HG02571 (cell line): ENCODE measurements around the gene GPR15LG.
"Not testable (repeated sequence)": the region's sequence is repeated elsewhere in the genome, so short reads cannot be mapped to it uniquely, and the experiment has no call there.

Experiments
- ATAC-seq: cut with Tn5 transposase; IDR thresholded peaks from one replicate; pipeline ENCODE4 v1.9.1; 2021; ENCODE audit warnings: mild to moderate bottlenecking, moderate library complexity; ENCODE audit not compliant: unreplicated experiment

GPR15LG gene

DNA sequence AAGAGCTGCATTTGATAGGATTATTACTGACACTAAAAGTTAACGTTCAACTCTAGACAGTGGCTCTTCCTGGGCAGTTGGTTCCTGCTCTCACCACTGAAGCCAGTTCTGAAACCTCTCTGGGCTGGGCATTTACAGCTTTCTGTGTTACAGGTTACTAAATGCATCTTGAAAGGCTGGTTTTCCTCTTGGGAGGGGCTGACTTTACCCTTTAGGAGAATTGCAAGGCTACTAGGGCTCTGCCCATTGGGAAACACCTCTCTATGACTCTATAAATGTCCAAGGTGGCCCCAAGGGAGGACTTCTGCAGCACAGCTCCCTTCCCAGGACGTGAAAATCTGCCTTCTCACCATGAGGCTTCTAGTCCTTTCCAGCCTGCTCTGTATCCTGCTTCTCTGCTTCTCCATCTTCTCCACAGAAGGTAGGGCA lies at the start of gene GPR15LG:
TSS of gene GPR15LG (plus strand) at position 301 of the 429 bp plus-strand sequence. CDS start at position 352, 51 bp downstream.
- ATAC-seq: no peak

DNA sequence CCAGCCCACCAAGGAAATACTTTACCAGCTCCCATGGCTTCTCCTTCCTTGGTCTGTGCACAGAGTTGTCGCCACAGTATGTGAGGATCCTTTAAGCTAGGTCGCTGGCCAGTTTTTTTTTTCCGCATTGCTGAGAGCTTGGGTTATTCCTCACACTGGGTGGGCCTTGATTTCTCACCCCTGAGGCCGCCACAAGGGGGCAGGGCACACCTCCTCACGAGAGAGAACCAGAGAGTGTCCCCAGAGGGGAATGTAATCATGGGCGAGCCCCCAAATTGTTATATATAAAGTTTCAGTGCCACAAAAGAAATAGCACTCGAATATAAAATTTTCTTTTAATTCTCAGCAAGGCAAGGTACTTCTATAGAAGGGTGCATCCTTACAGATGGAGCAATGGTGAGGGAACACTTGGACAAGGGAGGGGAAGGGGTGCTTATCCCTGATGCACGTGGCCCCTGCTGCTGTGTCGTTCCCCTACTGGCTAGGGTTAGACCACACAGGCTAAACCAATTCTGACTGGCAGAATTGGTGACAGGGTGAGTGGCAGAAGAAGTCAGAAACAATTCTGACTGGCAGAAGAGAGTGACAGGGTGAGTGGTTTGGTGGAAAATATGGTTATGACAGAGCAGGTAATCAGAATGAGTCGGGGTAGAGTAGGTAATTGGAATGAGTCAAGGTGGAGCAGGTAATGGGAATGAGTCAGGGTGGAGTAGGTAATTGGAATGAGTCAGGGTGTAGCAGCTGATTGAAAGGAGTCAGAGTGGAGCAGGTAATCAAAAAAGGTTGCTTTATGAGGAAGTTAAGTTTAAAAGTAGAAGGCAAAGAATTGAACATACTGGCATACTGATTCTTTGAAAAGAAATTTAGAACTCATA lies 47.5 kb upstream of the GPR15LG start:
- not testable (repeated sequence) for ATAC-seq

DNA sequence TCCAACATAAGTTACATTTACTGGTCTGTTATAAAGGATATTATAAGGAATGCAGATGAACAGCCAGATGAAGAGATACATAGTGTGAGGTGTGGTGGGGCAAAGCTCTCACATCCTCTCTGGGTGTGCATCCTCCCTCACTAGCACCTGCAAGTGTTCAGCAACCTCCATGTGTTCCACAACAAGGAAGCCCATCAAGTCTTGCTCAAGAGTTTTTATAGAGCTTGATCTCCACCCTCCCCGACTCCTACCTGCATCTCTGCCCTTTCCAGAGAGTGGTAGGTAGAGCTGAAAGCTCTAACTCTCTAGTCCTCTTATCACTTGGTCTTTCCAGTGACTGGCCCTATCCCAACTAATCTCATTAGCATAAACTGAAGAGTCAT lies 46.8 kb upstream of the GPR15LG start:
- ATAC-seq: no peak

DNA sequence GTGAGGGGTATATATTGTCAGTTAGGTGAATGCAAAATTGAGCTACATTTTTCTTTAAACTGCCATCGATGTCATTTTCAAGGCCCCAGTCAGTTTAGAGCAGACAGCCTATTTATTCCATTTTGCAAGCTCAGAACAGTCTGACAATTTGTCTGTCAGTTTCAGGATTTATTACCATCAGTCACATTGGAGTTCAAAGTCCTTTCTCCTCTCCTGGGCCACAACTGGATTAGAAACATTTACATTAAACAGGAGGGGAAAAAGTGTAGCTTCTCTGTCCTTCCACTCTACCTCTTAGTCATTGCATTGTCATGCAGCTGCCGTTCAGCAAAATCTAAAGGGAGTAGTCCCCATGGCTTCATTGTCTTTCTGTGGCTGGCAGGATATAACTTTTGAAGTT lies 37.8 kb upstream of the GPR15LG start:
- ATAC-seq: no peak

DNA sequence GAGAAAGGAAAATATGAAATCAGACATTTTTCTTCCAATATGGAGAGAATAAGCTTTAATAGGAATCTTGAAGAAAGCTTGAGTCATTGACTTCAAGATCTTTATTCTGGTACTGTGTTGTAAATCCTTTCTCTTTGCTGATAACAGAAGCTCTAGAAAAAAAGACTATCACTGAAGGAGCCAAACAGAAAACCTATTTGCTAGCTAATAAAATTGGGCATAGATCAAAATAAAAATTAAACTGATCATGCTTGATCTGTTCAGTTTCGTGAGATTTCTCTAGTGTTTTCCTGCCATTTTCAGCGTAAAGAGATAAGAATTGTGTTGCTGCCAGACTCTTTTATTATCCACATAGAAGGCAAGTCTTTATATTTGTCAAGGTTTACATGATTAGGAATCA lies 35.8 kb upstream of the GPR15LG start:
- ATAC-seq: no peak

DNA sequence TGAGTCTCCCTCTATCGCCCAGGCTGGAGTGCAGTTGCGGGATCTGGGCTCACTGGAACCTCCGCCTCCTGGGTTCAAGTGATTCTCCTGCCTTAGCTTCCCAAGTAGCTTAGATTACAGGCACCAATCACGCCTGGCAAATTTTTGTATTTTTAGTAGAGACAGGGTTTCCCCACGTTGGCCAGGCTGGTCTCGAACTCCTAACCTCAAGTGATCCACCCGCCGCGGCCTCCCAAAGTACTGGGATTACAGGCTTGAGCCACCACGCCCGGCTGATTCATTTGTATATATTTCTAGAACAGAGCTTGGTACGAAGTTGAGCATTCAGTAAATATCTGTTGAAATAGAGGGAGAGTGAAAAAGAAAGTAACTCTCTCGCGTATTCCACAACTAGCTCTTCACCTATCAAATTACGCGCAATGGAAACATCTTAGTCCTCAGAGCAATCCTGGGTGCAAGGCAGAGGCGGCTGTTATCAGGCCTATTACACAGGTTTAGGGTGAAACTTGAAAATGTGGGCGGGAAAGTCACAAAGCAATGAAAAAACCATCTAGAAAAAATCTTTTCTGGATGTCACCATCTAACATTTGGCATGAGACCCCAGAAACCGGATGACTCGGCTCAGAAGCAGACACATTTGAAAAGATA lies 35.0 kb upstream of the GPR15LG start:
- no peak for ATAC-seq

DNA sequence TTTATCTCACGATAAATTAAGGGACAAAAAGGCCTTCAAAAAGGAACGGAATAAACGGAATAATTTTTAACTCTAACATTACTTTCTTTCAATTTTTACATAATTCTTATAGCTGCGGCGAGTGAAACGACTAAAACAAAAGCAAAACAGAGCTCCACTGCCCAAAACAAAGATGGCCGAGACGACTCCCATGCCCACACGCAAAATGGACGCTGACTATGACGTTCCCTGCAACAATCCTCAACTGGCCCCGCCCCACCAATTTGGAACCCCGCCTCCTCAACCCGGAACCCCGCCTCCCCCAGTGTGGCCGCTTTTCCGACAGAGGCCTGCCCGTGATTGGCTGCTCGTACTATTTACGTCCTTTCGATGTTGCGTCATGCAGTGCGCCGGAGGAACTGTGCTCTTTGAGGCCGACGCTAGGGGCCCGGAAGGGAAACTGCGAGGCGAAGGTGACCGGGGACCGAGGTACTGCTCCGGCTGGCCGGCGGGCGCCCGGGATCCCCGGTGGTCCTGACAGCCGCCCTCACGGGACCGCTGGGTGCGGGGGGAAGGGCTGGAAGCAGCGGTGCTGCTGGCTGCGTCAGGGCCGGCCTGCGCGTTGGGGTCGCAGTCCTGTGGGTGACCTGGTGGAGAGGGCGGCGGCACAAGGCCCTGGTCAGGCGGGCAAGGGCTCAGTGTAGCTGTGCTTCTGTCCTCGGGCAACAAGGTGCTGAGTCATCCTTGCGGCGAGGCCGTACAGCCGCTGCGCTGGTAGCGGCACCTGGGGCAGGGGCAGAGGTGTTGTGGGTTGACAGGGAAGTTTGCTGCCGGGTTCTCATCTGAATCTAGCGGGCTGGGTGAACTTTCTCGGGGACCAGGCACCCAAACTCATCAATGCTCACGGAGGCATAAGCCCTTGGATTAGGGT lies 34.2 kb upstream of the GPR15LG start, which contains the start of gene GHITM:
TSS of gene GHITM (plus strand) at position 384 of the 910 bp plus-strand sequence. CDS start 1,992 bp downstream, outside the sequence.
- ATAC-seq: peak; percentile 99

DNA sequence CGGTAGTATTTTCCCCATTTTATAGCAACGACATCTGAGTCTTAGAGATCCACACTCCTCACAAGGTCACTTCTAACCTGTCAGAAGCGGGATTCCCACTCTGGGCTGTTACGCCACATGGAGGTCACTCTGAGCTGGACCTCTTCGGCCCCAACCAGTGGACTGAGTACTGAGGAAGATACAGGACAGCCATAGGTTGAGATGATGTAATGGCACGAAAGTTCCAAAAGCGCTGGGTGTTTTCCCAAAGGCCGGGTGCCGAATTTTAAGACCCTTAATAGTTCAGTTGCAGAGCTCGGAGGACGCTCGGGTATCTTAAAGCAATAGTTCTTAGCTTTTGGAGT lies 33.6 kb upstream of the GPR15LG start:
- no peak for ATAC-seq

DNA sequence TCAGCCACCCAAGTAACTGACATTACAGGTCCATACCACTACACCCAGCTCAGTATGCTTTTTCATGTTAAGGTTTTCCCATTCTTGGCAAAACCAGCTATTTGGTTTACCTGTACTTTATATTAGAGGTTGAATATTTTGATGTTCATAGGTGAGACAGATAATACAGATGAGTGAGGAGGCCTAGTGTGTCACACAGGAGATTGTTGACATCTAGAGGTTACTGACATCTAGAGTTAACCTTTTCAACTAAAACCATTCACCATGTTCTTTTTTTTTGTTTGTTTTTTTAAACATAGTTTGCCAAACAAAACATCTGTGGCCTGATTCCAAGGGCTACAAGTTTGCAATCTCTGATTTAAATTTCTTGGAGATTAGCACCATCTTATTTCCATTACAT lies 26.3 kb upstream of the GPR15LG start:
- no peak for ATAC-seq

DNA sequence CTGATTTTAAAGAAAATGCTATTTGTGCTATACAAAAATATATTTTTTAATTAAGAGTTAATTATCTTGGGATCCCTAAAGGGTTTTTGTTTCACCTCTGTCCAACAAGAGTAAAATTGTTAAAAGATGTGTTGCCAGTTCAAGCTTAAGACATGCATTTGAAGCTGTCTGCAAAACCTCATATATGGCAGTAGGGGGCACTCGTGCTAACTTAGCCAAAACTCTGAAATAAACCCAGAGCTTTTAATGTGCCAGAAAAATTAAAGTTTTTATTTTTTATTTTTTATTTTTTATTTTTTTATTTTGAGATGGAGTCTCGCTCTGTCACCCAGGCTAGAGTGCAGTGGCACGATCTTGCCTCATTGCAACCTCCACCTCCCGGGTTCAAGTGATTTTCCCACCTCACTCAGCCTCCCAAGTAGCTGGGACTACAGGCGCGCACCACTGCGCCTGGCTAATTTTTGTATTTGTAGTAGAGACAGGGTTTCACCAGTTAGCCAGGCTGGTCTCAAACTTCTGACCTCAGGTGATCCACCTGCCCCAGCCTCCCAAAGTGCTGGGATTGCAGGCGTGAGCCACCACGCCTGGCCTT lies 25.5 kb upstream of the GPR15LG start:
- not testable (repeated sequence) for ATAC-seq

DNA sequence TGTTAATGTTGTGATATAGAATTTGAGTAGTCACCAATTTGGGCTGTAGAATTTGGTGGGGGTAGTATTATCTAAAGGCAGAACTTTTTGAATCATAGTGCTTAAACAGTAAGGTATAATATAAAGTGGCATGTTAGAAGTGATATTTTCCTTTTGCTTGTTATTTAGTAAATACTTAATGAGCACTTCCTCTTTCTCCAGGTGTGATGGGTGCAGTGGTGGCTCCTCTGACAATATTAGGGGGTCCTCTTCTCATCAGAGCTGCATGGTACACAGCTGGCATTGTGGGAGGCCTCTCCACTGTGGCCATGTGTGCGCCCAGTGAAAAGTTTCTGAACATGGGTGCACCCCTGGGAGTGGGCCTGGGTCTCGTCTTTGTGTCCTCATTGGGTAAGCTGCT lies 23.7 kb upstream of the GPR15LG start:
- no peak for ATAC-seq

DNA sequence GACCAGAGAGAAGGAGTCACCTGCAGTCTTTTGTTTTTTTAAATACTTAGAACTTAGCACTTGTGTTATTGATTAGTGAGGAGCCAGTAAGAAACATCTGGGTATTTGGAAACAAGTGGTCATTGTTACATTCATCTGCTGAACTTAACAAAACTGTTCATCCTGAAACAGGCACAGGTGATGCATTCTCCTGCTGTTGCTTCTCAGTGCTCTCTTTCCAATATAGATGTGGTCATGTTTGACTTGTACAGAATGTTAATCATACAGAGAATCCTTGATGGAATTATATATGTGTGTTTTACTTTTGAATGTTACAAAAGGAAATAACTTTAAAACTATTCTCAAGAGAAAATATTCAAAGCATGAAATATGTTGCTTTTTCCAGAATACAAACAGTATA lies 20.8 kb upstream of the GPR15LG start:
- ATAC-seq: no peak

DNA sequence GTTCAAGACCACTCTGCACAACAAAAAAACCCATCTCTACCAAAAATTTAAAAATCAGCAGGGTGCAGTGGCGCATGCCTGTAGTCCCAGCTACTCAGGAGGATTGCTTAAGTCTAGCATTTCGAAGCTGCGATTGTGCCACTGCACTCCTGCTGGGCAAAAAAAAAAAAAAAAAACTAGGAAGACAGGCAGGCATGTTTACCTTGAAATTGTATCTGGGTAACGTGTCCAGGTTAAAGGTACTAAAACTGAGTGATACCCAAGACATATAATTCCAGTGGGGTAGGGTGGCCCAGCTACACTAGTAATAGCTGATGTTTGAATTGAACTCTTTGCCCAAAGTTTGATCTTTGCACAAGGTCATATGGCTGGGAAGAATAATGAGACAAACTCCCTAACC lies 18.1 kb upstream of the GPR15LG start:
- no peak for ATAC-seq

DNA sequence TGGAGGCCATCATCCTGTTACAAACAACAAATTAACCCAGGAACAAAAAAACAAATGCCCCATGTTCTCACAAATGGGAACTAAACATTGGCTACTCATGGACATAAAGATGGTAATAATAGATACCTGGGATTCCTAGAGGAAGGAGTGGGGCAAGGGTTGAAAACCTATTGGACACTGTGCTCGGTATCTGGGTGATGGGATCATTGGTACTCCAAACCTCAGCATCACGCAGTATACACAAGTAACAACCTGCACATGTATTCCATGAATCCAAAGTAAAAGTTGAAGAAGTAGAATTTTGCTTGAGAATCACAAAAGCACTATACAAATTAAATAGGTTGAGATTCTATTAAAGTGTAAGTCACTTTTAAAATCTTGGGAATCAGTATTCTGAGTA lies 17.6 kb upstream of the GPR15LG start:
- ATAC-seq: no peak

DNA sequence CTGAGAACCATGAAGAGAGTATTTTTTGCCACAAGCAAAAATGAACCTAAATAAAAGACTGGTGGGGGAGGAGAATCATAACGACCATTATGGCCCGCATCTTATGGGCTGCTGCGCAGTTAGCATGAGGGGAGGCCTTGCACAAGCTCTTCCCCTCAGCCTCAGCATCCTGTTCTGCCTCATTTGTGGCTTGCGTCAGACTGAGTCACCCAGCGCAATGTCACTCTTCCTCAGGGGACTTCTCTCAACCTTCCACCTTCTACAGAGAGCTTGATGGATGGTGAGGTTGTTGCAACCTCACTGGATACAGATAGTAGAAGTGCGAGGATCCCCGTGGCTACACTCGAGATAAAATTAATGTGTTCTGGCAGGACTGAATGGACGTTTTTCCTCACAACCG lies 16.8 kb upstream of the GPR15LG start:
- no peak for ATAC-seq

DNA sequence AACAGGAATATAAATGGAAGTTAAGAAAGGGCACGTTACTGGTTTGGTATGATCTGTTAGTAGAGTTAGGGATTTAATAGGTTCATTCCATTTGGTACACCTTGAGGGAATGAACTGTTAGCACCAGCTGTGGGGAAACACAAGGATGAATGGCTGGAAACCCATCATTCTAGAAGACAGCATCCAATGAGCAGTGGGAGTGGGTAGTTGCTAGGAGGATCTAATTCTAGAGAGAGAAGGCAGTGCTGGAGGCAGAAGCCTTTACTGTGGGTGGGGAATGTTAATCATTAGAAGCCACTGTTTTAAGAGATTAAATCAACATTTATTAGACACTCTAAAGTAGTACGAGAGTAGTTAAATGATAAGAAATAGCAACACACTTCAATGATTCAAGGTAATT lies 15.5 kb upstream of the GPR15LG start:
- ATAC-seq: no peak

DNA sequence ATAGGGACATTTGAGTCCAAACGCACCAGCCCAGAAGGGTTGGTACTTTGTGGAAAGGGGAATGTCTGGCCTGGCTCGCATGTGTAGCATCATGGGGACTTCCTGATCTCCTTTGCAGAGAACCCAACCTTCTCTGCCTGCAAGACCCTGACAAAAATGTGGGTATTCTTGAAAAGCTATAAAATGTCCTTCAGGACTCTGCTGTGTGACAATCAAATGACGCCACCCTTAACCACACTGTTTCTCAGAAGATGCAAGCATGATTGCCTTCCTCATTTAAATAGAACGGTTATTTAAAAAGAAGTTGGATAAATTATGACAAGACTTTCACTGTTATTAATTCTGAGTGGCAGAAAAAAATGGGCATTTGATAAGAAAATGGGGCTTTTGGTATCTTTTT lies 15.1 kb upstream of the GPR15LG start:
- no peak for ATAC-seq

DNA sequence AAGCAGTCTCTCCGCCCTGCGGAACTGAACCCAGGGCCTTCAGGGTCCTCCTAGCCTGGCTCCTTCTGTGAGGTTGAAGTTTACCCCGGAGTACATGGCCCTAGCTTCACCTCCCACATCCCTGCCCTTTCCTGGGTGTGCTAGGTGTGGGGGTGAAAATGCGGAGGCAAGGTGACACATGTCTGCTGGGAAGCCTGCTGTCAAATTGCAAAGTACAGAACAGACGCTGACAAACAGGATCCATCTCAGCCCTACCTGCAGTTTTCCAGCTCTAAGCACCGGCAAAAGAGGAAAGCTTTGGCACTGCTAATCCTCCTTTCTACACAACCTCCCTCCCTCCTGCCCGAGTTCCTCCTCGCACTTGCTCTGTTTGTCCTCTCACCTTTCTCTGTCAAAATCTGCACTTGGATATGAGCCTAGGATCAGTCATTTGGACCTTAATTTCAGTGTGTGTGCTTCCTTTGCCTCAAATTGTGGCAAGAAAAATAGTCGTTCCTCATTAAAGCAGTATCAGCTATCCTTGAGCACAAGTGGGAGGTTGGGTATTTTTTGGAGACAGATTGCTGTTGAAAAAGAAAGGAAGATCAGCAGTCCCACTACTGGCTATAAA lies 14.4 kb upstream of the GPR15LG start:
- ATAC-seq: no peak

DNA sequence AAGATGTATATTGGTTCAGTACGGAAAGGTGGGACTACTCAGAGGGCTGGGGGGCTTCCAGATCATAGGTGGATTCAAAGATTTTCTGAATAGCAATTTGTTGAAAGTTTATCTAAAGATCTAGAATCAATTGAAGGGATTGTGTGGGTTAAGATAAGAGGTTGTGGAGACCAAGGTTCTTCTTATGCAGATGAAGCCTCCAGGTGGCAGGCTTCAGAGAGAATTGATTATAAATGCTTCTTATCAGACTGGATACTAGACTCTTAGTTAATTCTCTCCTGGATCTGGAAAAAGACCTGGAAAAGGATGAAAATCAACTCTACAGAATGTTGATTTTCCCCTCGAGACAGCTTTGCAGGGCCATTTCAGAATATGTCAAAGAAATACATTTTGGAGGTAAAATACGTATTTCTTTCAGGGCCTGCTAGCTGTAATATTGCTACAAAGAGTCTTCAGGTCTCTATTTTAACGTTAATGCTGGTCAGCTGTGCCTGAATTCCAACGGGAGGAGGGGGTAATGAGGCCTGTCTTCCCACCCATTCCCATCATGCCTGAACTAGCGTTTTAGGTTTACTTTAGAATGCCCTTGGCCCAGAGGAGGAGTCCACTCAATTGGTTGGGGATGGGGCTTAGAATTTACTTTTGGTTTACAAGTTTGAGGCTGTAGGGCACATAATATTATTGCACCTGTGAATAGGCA lies 12.8 kb upstream of the GPR15LG start:
- ATAC-seq: no peak

DNA sequence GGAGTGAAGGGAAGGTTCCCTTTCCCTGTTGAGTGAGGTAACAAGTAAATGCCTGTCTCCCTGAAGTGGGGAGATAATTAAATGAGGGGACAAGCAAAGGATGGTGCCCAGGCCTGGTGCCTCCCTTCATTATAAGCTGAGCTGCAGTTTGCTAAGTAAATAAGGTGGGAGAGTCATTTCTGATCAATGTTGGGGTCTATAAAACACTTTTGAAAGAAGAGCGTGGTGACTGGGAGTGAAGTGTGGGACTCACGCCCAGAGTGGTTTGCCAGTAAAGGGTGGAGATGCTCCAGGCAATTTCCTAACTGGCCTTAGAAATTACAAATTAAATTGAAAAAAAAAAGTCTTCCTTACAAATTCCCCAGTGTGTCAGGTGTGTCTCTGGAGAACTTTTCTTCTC lies 9.6 kb upstream of the GPR15LG start:
- no peak for ATAC-seq
